Activated CD4-positive, CD25-positive, alpha-beta regulatory T cell treated with anti-CD3 and anti-CD28 coated beads, Interleukin-2, amount 50 U/mL, for 72 hours (primary cell): ENCODE results near the gene UGT8.

Experiments used
- DNase-seq: peaks from one replicate; pipeline ENCODE4 v3.0.0; 2021

The UGT8 gene

GRCh38 chr4:114692958-114693357 is 94.4 kb downstream of the UGT8 start:
- no peak for DNase-seq

- DNase-seq = no peak
Observed at GRCh38 chr4:114694770-114695169, 96.2 kb downstream of the UGT8 start.

- DNase-seq = no peak
Observed at GRCh38 chr4:114698231-114698630, 99.6 kb downstream of the UGT8 start.

DNA sequence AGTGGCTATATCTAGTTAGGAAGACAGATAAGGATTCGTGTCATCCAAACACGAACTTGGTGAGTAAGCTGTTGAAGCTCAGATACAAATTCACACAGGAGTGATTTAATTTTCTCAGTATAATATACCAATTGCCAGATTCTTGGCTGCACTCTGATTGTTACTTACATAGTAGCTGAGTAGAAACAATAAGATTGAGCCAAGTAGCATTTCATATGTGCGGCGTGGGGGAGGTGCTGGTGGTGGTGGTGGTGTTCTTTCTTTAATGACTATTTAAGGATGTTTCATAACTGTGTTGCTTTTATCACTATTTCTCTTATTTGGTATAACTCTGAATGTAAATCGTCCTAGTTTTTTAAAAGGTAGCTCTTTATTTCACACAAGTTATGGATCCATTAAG is 102.9 kb downstream of the UGT8 start:
- no peak for DNase-seq

DNA sequence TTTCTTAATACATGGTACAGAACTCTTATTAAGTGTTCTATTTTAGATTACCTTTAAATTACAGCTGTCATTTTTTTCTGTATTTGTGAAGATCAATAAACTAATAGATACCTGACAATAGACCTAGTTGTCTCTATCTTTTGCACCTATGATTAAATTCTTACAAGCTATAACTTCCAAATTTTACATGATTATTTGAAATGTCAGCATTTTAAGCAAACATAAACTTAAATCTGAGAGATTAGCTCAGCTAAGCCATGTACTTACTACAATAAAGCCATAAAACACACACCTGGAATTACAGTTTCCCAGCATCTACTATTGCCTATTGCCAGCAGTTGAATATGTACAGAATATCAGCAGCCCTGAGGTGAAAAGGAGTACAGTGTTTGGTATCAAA is 118.8 kb downstream of the UGT8 start:
- no peak for DNase-seq

- DNase-seq = no peak
Observed at GRCh38 chr4:114725066-114725465, 126.5 kb downstream of the UGT8 start.

DNA sequence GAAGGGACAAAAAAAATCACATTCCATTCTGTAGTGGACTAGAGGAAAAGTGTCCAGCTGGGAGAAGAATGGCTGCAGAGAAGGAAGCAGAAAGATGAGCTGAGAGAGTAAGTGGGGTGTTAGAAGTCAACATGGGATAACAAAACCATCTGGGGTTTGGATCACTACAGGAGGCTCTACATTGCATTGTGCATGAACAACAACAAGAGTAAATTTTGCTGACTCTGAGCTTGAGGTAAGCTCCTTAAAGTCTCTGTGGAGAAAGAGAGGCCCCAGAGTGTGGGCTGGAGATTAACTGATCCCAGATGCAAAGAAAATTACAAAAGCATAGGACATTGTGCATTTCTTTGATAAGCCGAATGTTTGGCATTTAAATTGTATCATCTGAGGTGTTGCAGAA is 128.9 kb downstream of the UGT8 start:
- DNase-seq = no peak
